Dendritic cell treated with granulocyte-macrophage colony-stimulating factor and Interleukin-4, amounts not matched to agents 40 ng/mL and 50 ng/mL, for 4 days (primary cell): ENCODE measurements around the gene PCCA.
"Not testable (repeated sequence)": the region's sequence is repeated elsewhere in the genome, so short reads cannot be mapped to it uniquely, and the experiment has no call there.

ENCODE experiments used
- H3K27ac Mint-ChIP-seq: one replicate; pipeline ENCODE4 v1.8.0; 2022; ENCODE audit warnings: mild to moderate bottlenecking, mixed read lengths
- H3K27me3 Mint-ChIP-seq: one replicate; pipeline ENCODE4 v1.8.0; 2022; ENCODE audit warnings: mild to moderate bottlenecking, mixed read lengths
- H3K36me3 Mint-ChIP-seq: one replicate; pipeline ENCODE4 v1.8.0; 2022; ENCODE audit warnings: low read depth, mixed read lengths
- H3K4me1 Mint-ChIP-seq: one replicate; pipeline ENCODE4 v1.8.0; 2022; ENCODE audit warnings: low read depth, mixed read lengths
- H3K4me3 Mint-ChIP-seq: one replicate; pipeline ENCODE4 v1.8.0; 2022; ENCODE audit warnings: mild to moderate bottlenecking, moderate library complexity, mixed read lengths
- H3K9me3 Mint-ChIP-seq: one replicate; pipeline ENCODE4 v1.8.0; 2022; ENCODE audit warnings: mixed read lengths
- intact Hi-C: fragments of 100-400 bp; cut with micrococcal nuclease; formaldehyde crosslinking; loops from one replicate; pipeline ENCODE4 v1.15.0; 2022

Gene PCCA

GRCh38 chr13:100088644-100089464 is at the start of gene PCCA:
Gene PCCA, plus strand, starts transcription at chr13:100089093. Its CDS starts 28 bp downstream, at chr13:100089121.
- intact Hi-C loops = loop anchor here (10.0 kb wide), 1 partner anchor 146 kb away; no protein-coding TSS in a partner anchor
- H3K27me3 Mint-ChIP-seq = peaks cover 6% of the 10 kb centered on the region
- H3K36me3 Mint-ChIP-seq = peaks cover 9% of the 10 kb centered on the region
- H3K4me1 Mint-ChIP-seq = peaks cover 18% of the 10 kb centered on the region
- peak within 1 kb of the TSS; percentile 90 for H3K4me3 Mint-ChIP-seq
- no peaks in the 10 kb centered on the region for H3K9me3 Mint-ChIP-seq
- H3K27ac Mint-ChIP-seq = peak within 1 kb of the TSS; percentile 78

- intact Hi-C loops = no loop called here
- Mint-ChIP-seq H3K4me1 (no peaks in the 10 kb centered on the region), H3K36me3 (no peaks in the 10 kb centered on the region), H3K27me3 (peaks cover 8% of the 10 kb centered on the region), H3K27ac (no peak overlapping the region), H3K4me3 (no peak overlapping the region), H3K9me3 (no peaks in the 10 kb centered on the region)
These were observed 49.2 kb upstream of the PCCA start for GRCh38 chr13:100039740-100040139.

- H3K9me3 Mint-ChIP-seq = no peaks in the 10 kb centered on the region
- H3K4me3 Mint-ChIP-seq = no peak overlapping the region
- peaks cover 7% of the 10 kb centered on the region for H3K27me3 Mint-ChIP-seq
- no peaks in the 10 kb centered on the region for H3K4me1 Mint-ChIP-seq
- intact Hi-C loops = no loop called here
- no peak overlapping the region for H3K27ac Mint-ChIP-seq
- H3K36me3 Mint-ChIP-seq = no peaks in the 10 kb centered on the region
These were observed 48.7 kb upstream of the PCCA start for GRCh38 chr13:100040196-100040595.

- Mint-ChIP-seq H3K9me3 (no peaks in the 10 kb centered on the region), H3K27me3 (no peaks in the 10 kb centered on the region), H3K27ac (no peak overlapping the region), H3K4me1 (no peaks in the 10 kb centered on the region), H3K36me3 (no peaks in the 10 kb centered on the region), H3K4me3 (no peak overlapping the region)
- intact Hi-C loops = no loop called here
These were observed 44.0 kb upstream of the PCCA start for GRCh38 chr13:100044936-100045335.

GRCh38 chr13:100045355-100045754 is 43.5 kb upstream of the PCCA start:
- Mint-ChIP-seq H3K27me3 (no peaks in the 10 kb centered on the region), H3K4me1 (no peaks in the 10 kb centered on the region), H3K36me3 (no peaks in the 10 kb centered on the region), H3K27ac (no peak overlapping the region), H3K9me3 (no peaks in the 10 kb centered on the region), H3K4me3 (no peak overlapping the region)
- intact Hi-C loops = no loop called here

GRCh38 chr13:100051070-100051469 is 37.8 kb upstream of the PCCA start:
- no peaks in the 10 kb centered on the region for H3K27me3 Mint-ChIP-seq
- H3K9me3 Mint-ChIP-seq = no peaks in the 10 kb centered on the region
- no peaks in the 10 kb centered on the region for H3K36me3 Mint-ChIP-seq
- intact Hi-C loops = no loop called here
- H3K4me1 Mint-ChIP-seq = no peaks in the 10 kb centered on the region
- H3K4me3 Mint-ChIP-seq = no peak overlapping the region
- no peak overlapping the region for H3K27ac Mint-ChIP-seq

GRCh38 chr13:100059827-100060226 is 29.1 kb upstream of the PCCA start:
- intact Hi-C loops = no loop called here
- Mint-ChIP-seq H3K27ac (no peak overlapping the region), H3K36me3 (no peaks in the 10 kb centered on the region)

GRCh38 chr13:100063333-100063732 is 25.6 kb upstream of the PCCA start:
- no peak overlapping the region for H3K4me3 Mint-ChIP-seq
- H3K36me3 Mint-ChIP-seq = no peaks in the 10 kb centered on the region
- H3K9me3 Mint-ChIP-seq = peaks cover 9% of the 10 kb centered on the region
- no peak overlapping the region for H3K27ac Mint-ChIP-seq
- no peaks in the 10 kb centered on the region for H3K4me1 Mint-ChIP-seq
- intact Hi-C loops = no loop called here
- no peaks in the 10 kb centered on the region for H3K27me3 Mint-ChIP-seq

More at GRCh38 chr13:100059827-100060226, 29.1 kb upstream of the PCCA start:
- Mint-ChIP-seq H3K9me3 (peaks cover 13% of the 10 kb centered on the region), H3K4me3 (no peak overlapping the region), H3K27me3 (peaks cover 2% of the 10 kb centered on the region), H3K4me1 (no peaks in the 10 kb centered on the region)

GRCh38 chr13:100063906-100064305 is 25.0 kb upstream of the PCCA start:
- peaks cover 3% of the 10 kb centered on the region for H3K9me3 Mint-ChIP-seq
- H3K36me3 Mint-ChIP-seq = no peaks in the 10 kb centered on the region
- no peak overlapping the region for H3K27ac Mint-ChIP-seq
- intact Hi-C loops = no loop called here
- no peak overlapping the region for H3K4me3 Mint-ChIP-seq
- no peaks in the 10 kb centered on the region for H3K4me1 Mint-ChIP-seq
- peaks cover under 1% of the 10 kb centered on the region for H3K27me3 Mint-ChIP-seq

- H3K9me3 Mint-ChIP-seq = no peaks in the 10 kb centered on the region
- H3K4me3 Mint-ChIP-seq = no peak overlapping the region
- intact Hi-C loops = no loop called here
- H3K27ac Mint-ChIP-seq = no peak overlapping the region
- no peaks in the 10 kb centered on the region for H3K36me3 Mint-ChIP-seq
- H3K27me3 Mint-ChIP-seq = peaks cover 4% of the 10 kb centered on the region
- no peaks in the 10 kb centered on the region for H3K4me1 Mint-ChIP-seq
These were observed 20.6 kb upstream of the PCCA start for GRCh38 chr13:100068133-100068931.

GRCh38 chr13:100069278-100069677 is 19.6 kb upstream of the PCCA start:
- Mint-ChIP-seq H3K27ac (no peak overlapping the region), H3K4me3 (no peak overlapping the region), H3K36me3 (no peaks in the 10 kb centered on the region), H3K9me3 (no peaks in the 10 kb centered on the region), H3K4me1 (no peaks in the 10 kb centered on the region), H3K27me3 (peaks cover 4% of the 10 kb centered on the region)
- intact Hi-C loops = no loop called here

GRCh38 chr13:100075700-100076587 is 12.9 kb upstream of the PCCA start:
- Mint-ChIP-seq H3K4me1 (no peaks in the 10 kb centered on the region), H3K27me3 (no peaks in the 10 kb centered on the region), H3K9me3 (no peaks in the 10 kb centered on the region), H3K27ac (no peak overlapping the region), H3K36me3 (no peaks in the 10 kb centered on the region), H3K4me3 (no peak overlapping the region)
- intact Hi-C loops = no loop called here

- H3K27me3 Mint-ChIP-seq, H3K27ac Mint-ChIP-seq, H3K4me1 Mint-ChIP-seq, H3K9me3 Mint-ChIP-seq, H3K36me3 Mint-ChIP-seq, intact Hi-C loops, H3K4me3 Mint-ChIP-seq: not testable (repeated sequence)
These were observed 9.9 kb upstream of the PCCA start for GRCh38 chr13:100079003-100079402.
